Measurements from ENCODE around the gene KRTAP2-2.
"Not testable (repeated sequence)": the region's sequence is repeated elsewhere in the genome, so short reads cannot be mapped to it uniquely, and the experiment has no call there.

The KRTAP2-2 gene

DNA sequence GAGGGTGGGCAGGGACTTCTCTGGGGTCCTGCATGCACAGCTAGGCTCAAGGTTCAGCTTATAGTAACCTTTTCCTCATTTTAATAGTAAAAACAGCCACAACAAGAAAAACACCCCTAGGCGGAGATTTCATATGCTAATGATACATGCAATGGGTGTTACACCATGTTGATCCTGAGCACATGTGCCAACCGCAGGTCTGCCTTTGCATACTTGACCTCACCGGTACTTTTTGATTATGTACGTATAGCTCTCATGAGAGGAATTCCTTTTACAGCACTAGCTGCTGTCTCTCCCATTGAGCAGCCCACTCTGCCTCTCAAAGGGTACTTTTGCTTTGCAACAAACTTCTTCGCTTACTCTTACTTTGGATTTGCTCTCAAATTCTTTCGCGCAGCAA is 41.0 kb upstream of the KRTAP2-2 start:
- DNase-seq: no peak
- no peaks in the 10 kb centered on the region for H3K36me3 ChIP-seq
- TF ChIP-seq, protein P1, sequence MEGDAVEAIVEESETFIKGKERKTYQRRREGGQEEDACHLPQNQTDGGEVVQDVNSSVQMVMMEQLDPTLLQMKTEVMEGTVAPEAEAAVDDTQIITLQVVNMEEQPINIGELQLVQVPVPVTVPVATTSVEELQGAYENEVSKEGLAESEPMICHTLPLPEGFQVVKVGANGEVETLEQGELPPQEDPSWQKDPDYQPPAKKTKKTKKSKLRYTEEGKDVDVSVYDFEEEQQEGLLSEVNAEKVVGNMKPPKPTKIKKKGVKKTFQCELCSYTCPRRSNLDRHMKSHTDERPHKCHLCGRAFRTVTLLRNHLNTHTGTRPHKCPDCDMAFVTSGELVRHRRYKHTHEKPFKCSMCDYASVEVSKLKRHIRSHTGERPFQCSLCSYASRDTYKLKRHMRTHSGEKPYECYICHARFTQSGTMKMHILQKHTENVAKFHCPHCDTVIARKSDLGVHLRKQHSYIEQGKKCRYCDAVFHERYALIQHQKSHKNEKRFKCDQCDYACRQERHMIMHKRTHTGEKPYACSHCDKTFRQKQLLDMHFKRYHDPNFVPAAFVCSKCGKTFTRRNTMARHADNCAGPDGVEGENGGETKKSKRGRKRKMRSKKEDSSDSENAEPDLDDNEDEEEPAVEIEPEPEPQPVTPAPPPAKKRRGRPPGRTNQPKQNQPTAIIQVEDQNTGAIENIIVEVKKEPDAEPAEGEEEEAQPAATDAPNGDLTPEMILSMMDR (IDR thresholded peaks at IDR 0.05; ENCODE audit: low read depth, low read length): no peak
- H3K27me3 ChIP-seq: no peaks in the 10 kb centered on the region
- H3K4me1 ChIP-seq: no peaks in the 10 kb centered on the region
- no peaks in the 10 kb centered on the region for H3K9me3 ChIP-seq
- no peak overlapping the region for H3K4me3 ChIP-seq (ENCODE audit: low read depth, low read length)

DNA sequence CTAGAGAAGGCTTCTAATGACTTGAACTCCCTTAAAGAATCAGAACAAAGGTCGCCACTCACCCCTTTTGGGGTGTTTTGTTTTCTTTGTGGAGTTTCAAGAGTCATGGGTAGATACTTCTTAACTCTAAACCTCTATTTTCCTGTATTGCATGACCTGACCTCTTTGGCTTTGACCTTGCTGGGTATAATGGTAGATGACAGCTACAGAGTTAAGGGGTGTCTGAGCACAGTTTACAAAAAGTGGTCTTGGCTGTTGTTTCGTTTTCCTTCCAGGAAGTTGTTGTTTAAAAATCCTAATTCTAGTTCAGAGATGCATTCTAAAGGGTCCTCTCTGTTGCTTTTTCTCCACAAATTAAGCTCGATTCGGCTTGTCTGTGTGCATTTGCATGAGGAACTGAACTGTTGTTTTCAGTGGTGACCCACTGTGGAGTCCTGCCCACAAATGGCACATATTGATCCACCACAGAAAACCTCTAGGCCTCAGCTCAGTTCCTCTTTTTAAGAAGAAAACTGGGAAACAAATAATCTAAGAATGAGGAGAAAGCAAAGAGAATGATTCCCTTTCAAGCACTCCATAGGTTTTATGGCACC is 33.8 kb upstream of the KRTAP2-2 start:
- DNase-seq; H3K9me3 ChIP-seq; H3K27me3 ChIP-seq; H3K4me3 ChIP-seq (ENCODE audit: low read depth, low read length); H3K36me3 ChIP-seq; H3K4me1 ChIP-seq: not testable (repeated sequence)

DNA sequence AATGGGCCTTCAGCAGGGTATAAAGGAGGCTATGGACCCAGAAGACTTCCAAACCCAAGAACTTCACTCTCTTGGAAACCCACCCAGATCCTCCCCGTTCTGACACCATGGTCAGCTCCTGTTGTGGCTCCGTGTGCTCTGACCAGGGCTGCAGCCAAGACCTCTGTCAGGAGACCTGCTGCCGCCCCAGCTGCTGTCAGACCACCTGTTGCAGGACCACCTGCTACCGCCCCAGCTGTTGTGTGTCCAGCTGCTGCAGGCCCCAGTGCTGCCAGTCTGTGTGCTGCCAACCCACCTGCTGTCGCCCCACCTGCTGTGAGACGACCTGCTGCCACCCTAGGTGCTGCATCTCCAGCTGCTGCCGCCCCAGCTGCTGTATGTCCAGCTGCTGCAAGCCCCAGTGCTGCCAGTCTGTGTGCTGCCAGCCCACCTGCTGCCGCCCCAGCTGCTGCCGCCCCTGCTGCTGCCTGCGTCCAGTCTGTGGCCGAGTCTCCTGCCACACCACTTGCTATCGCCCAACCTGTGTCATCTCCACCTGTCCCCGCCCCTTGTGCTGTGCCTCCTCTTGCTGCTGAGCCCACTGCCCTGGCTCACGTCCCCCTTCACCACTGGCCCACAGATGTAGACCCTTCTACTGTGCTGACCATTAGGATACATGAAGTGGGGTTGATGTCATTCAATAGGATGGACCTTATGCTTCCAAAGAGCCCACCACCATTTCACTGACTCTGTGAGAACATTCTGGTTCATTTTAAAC is 29.2 kb upstream of the KRTAP2-2 start, which contains the start of gene KRTAP4-7:
Gene KRTAP4-7, plus strand, starts transcription at position 51 of the 757 bp plus-strand sequence. Its CDS starts 57 bp downstream, at position 108.
- H3K36me3 ChIP-seq; H3K27me3 ChIP-seq; H3K4me1 ChIP-seq; DNase-seq; H3K9me3 ChIP-seq; H3K4me3 ChIP-seq (ENCODE audit: low read depth, low read length): not testable (repeated sequence)

DNA sequence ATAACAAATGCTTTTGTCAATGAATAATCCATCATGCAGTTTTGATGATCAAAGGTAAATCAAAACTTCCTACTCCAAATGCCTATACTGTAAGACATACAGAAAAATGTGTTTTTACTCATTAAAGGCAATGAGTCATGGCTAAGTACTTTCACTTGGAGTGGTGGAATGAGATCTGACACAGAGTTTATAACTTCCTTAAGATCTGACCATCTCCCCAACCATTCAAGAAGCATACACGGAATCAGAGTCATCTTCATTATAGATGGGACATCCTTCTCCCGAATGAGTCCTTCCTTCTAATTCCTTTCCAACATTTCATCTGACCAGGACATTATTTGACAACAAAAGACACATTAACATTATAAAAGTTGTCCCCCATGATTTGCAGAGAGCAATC is 28.4 kb upstream of the KRTAP2-2 start:
- not testable (repeated sequence) for H3K36me3 ChIP-seq; H3K4me3 ChIP-seq (ENCODE audit: low read depth, low read length); DNase-seq; H3K4me1 ChIP-seq; H3K9me3 ChIP-seq; H3K27me3 ChIP-seq

DNA sequence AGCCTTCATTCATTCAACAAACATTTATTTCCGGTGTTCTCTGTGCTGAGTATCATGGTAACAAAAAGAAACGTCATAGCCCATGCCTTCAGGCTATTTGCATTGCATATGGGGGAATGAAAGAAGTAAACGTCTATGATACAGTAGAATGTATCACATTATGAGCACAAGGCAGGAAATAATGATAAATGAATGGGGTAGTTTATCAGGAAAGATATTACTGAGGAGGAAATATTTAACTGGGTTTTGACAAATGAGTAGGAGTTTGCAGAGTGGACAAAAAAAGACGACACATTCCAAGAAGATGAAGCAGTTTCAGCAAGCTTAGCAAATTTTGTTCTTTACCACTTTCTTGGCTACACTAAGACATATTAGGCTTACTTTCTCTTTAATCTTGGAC is 27.6 kb upstream of the KRTAP2-2 start:
- no peak for DNase-seq
- no peak overlapping the region for H3K4me3 ChIP-seq (ENCODE audit: low read depth, low read length)

DNA sequence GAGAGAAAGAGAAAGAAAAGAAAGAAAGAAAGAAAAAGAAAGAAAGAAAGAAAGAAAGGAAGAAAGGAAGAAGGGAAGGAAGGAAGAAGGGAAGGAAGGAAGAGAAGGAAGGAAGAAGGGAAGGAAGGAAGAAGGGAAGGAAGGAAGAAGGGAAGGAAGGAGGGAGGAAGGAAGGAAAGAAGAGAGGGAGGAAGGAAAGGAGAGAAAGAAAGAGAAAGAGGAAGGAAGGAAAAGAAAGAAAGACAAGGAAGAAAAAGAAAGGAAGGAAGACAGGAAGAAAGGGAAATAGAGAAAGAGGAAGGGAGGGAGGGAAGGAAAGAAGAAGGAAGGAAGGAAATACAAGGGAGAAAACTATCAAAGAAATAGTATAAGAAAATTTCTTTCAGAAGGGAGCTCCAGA is 21.8 kb upstream of the KRTAP2-2 start:
- Histone ChIP-seq H3K4me1 (no peaks in the 10 kb centered on the region), H3K27me3 (peaks cover 6% of the 10 kb centered on the region), H3K4me3 (ENCODE audit: low read depth, low read length) (no peak overlapping the region), H3K9me3 (no peaks in the 10 kb centered on the region), H3K36me3 (no peaks in the 10 kb centered on the region)
- DNase-seq: no peak
- TF ChIP-seq, protein P1 (IDR thresholded peaks at IDR 0.05; ENCODE audit: low read depth, low read length): no peak

More for the DNA sequence above, 27.6 kb upstream of the KRTAP2-2 start:
- H3K4me1 ChIP-seq: no peaks in the 10 kb centered on the region
- no peaks in the 10 kb centered on the region for H3K36me3 ChIP-seq
- H3K27me3 ChIP-seq: peaks cover 6% of the 10 kb centered on the region; the same call in 1 of the 2 replicates
- TF ChIP-seq, protein P1 (IDR thresholded peaks at IDR 0.05; ENCODE audit: low read depth, low read length): no peak
- H3K9me3 ChIP-seq: no peaks in the 10 kb centered on the region

DNA sequence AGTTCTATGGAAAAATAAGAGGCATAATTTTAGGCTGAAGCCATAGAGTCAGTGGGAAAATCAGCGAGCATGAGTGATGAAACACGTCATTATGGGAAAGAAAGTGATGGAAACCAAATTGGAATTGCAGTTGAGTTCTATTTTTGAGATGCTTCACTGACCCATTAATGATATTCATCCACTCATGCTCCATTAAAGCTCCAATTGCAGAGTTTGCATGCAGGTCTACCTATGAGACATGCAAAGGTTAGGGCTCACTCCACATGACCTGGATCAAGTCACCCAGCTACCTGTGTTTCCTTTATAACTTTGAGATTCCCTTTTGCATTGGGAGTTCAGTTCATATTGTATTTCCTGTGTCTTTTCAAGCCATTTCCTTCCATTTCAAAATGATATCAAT is 18.6 kb upstream of the KRTAP2-2 start:
- DNase-seq: no peak
- Histone ChIP-seq H3K9me3 (no peaks in the 10 kb centered on the region), H3K36me3 (no peaks in the 10 kb centered on the region), H3K4me3 (ENCODE audit: low read depth, low read length) (no peak overlapping the region), H3K27me3 (no peaks in the 10 kb centered on the region; the same call in none of the 2 replicates), H3K4me1 (no peaks in the 10 kb centered on the region)
- TF ChIP-seq, protein P1 (IDR thresholded peaks at IDR 0.05; ENCODE audit: low read depth, low read length): no peak

All from BE2C (cell line).